Breast epithelium (tissue), 4 donors: Measurements from ENCODE around the gene IST1. TPM values are rescaled to one million over a fixed set of nuclear protein-coding genes. Genes with fewer than 3 reads are reported as not detected.

Source experiments
- DNase-seq, 2 donors: peaks; one replicate each; pipeline ENCODE4 v3.0.0-alpha.2; 2019; ENCODE audit warnings: low spot score in 2 of 2
- H3K27ac ChIP-seq, 2 donors: fragments of 200-600 bp; sonication (generic) in 1 of 2; one replicate each; pipeline ENCODE4 v1.5.1; 2016 to 2019; ENCODE audit warnings: mild to moderate bottlenecking in 1 of 2
- H3K27me3 ChIP-seq, 2 donors: fragments of 200-600 bp; sonication (generic) in 1 of 2; one replicate each; pipeline versions ENCODE4 v1.5.1 to v1.6.0; 2017 to 2019; ENCODE audit warnings: control low read depth in 1 of 2, mild to moderate bottlenecking in 1 of 2
- H3K36me3 ChIP-seq: fragments of 200-600 bp; one replicate; pipeline ENCODE4 v1.5.1; 2019
- H3K4me1 ChIP-seq, 2 donors: fragments of 200-600 bp; sonication (generic); one replicate each; pipeline ENCODE4 v1.5.1; 2016 to 2019; ENCODE audit warnings: control low read depth in 1 of 2
- H3K4me3 ChIP-seq, 3 donors: fragments of 200-600 bp; sonication (generic); 1 replicate in 2 of 3; 2 replicates in 1 of 3; pipeline ENCODE4 v1.5.1; 2016 to 2019; ENCODE audit warnings: mild to moderate bottlenecking in 3 of 3, moderate library complexity in 2 of 3
- H3K9me3 ChIP-seq, 2 donors: fragments of 200-600 bp; sonication (generic) in 1 of 2; one replicate each; pipeline ENCODE4 v1.5.1; 2016 to 2019; ENCODE audit warnings: control low read depth in 1 of 2
- POLR2A ChIP-seq: fragments of 450-650 bp; IDR thresholded peaks from one replicate; pipeline ENCODE4 v1.6.1; 2016; ENCODE audit warnings: antibody characterized with exemption, mild to moderate bottlenecking, moderate library complexity
- POLR2AphosphoS5 ChIP-seq, 3 donors: sonication (generic); formaldehyde crosslinking; IDR thresholded peaks; one replicate each; pipeline ENCODE4 v1.6.1; 2017; ENCODE audit warnings: antibody characterized with exemption in 3 of 3
- intact Hi-C: fragments of 100-400 bp; cut with DNase I; formaldehyde crosslinking; loops from one replicate; pipeline ENCODE4 v1.15.1; 2023; ENCODE audit warnings: low total_unique reads
- total RNA-seq, 3 donors: library from RNA; depleted of rRNA; stranded (reverse); fragments of >200 nt; gene quantifications; one replicate each; pipeline ENCODE4 v1.1.0, GENCODE V29; 2016
- TF ChIP-seq, protein P1 (sequence below), 3 donors: fragments of 450-650 bp; IDR thresholded peaks; one replicate each; pipeline ENCODE4 v1.5.1; 2016 to 2017; ENCODE audit warnings: antibody characterized with exemption in 3 of 3, mild to moderate bottlenecking in 3 of 3, moderate library complexity in 3 of 3

The IST1 gene
- total RNA-seq, 3 donors from 2014 or later, result 217 to 303 (median 253) TPM

DNA sequence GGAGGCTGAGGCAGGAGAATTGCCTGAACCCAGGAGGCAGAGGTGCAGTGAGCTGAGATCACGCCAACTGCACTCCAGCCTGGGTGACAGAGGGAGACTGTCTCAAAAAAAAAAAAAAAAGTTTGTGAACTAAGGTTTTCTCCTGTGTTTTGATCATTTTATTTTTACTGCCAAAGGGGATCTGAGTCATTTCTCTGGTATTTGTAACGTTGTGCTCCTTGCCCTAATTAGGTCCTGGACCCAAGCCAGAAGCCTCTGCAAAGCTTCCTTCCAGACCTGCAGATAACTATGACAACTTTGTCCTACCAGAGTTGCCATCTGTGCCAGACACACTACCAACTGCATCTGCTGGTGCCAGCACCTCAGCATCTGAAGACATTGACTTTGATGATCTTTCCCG is 32.1 kb downstream of the IST1 start:
- TF ChIP-seq, protein P1, sequence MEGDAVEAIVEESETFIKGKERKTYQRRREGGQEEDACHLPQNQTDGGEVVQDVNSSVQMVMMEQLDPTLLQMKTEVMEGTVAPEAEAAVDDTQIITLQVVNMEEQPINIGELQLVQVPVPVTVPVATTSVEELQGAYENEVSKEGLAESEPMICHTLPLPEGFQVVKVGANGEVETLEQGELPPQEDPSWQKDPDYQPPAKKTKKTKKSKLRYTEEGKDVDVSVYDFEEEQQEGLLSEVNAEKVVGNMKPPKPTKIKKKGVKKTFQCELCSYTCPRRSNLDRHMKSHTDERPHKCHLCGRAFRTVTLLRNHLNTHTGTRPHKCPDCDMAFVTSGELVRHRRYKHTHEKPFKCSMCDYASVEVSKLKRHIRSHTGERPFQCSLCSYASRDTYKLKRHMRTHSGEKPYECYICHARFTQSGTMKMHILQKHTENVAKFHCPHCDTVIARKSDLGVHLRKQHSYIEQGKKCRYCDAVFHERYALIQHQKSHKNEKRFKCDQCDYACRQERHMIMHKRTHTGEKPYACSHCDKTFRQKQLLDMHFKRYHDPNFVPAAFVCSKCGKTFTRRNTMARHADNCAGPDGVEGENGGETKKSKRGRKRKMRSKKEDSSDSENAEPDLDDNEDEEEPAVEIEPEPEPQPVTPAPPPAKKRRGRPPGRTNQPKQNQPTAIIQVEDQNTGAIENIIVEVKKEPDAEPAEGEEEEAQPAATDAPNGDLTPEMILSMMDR (IDR thresholded peaks at IDR 0.05), result no peak
- TF ChIP-seq POLR2AphosphoS5 (IDR thresholded peaks at IDR 0.05), result peak in 1 of 3 donors; percentile 53
- peak; percentile 70 to 86 for DNase-seq
- intact Hi-C loops, result no loop called here
- no peaks in the 10 kb centered on the region for H3K27me3 ChIP-seq
- peaks cover 10 to 21% of the 10 kb centered on the region in 2 donors for H3K4me1 ChIP-seq
- no peak overlapping the region for H3K4me3 ChIP-seq
- H3K36me3 ChIP-seq, result peaks cover 6% of the 10 kb centered on the region
- H3K27ac ChIP-seq, result peak overlapping the region; percentile 74 to 88
- no peaks in the 10 kb centered on the region for H3K9me3 ChIP-seq

DNA sequence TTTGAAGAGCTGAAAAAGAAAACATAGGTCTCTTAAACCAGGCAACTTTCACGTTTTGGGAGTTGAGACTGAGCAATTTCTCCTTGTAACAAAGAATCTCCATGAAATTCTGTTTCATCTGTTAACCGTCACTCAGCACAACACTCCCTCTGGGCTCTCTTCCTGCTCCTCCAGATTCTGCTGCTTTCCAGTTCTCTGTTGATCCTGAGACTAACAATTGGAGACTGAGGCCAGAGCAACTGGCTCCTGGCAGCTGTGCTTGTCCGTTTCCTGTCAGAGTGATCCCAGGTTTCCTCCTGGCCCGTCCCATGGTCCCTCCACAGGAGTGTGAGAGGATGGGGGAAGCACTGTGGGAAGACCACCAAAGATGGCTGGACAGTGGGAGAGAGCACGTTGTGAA is 32.5 kb downstream of the IST1 start:
- TF ChIP-seq POLR2AphosphoS5 (IDR thresholded peaks at IDR 0.05) (peak in 1 of 3 donors; percentile 0), POLR2A (no peak)
- TF ChIP-seq, protein P1 (IDR thresholded peaks at IDR 0.05), result no peak
- H3K27me3 ChIP-seq, result no peaks in the 10 kb centered on the region
- H3K4me1 ChIP-seq, result peaks cover 10 to 21% of the 10 kb centered on the region in 2 donors
- peak overlapping the region; percentile 74 to 88 for H3K27ac ChIP-seq
- DNase-seq, result no peak
- H3K9me3 ChIP-seq, result no peaks in the 10 kb centered on the region
- H3K36me3 ChIP-seq, result peaks cover 6% of the 10 kb centered on the region
- intact Hi-C loops, result no loop called here
- no peak overlapping the region for H3K4me3 ChIP-seq

GRCh38 chr16:71929048-71929447 is 33.7 kb downstream of the IST1 start:
- Histone ChIP-seq H3K4me1 (peaks cover 10 to 21% of the 10 kb centered on the region in 2 donors), H3K27me3 (no peaks in the 10 kb centered on the region)
- no peak for TF ChIP-seq POLR2A
- TF ChIP-seq, protein P1 (IDR thresholded peaks at IDR 0.05), result no peak
- TF ChIP-seq POLR2AphosphoS5 (IDR thresholded peaks at IDR 0.05), result no peak

GRCh38 chr16:71930013-71930563 is 34.8 kb downstream of the IST1 start:
- H3K27ac ChIP-seq, result peak overlapping the region in 1 of 2 donors; percentile 88
- no peaks in the 10 kb centered on the region for H3K36me3 ChIP-seq
- intact Hi-C loops, result no loop called here
- H3K4me3 ChIP-seq, result no peak overlapping the region
- no peaks in the 10 kb centered on the region for H3K9me3 ChIP-seq
- H3K27me3 ChIP-seq, result no peaks in the 10 kb centered on the region
- no peak for TF ChIP-seq POLR2A
- no peak for TF ChIP-seq POLR2AphosphoS5 (IDR thresholded peaks at IDR 0.05)
- TF ChIP-seq, protein P1 (IDR thresholded peaks at IDR 0.05), result no peak
- DNase-seq, result no peak
- H3K4me1 ChIP-seq, result peaks cover 10 to 29% of the 10 kb centered on the region in 2 donors

More at GRCh38 chr16:71929048-71929447, 33.7 kb downstream of the IST1 start:
- intact Hi-C loops, result no loop called here
- Histone ChIP-seq H3K36me3 (no peaks in the 10 kb centered on the region), H3K9me3 (no peaks in the 10 kb centered on the region), H3K4me3 (no peak overlapping the region), H3K27ac (peak overlapping the region; percentile 74 to 88)
- no peak for DNase-seq

GRCh38 chr16:71931001-71931400 is 35.7 kb downstream of the IST1 start:
- Histone ChIP-seq H3K9me3 (no peaks in the 10 kb centered on the region), H3K4me1 (peaks cover 10 to 29% of the 10 kb centered on the region in 2 donors), H3K27me3 (no peaks in the 10 kb centered on the region), H3K27ac (peak overlapping the region in 1 of 2 donors; percentile 88), H3K4me3 (no peak overlapping the region), H3K36me3 (no peaks in the 10 kb centered on the region)
- intact Hi-C loops, result no loop called here
- DNase-seq, result no peak
- no peak for TF ChIP-seq POLR2AphosphoS5 (IDR thresholded peaks at IDR 0.05)
- TF ChIP-seq, protein P1 (IDR thresholded peaks at IDR 0.05), result no peak
- no peak for TF ChIP-seq POLR2A
